ENCODE measurements around the gene NSG1. TPM values are rescaled to one million over a fixed set of nuclear protein-coding genes. Genes with fewer than 3 reads are reported as not detected.

The NSG1 gene
- polyA plus RNA-seq, 1 of the 3 experiments (the other 2 are of a cell fraction): 11.4 TPM

GRCh38 chr4:4438891-4439290, 52.0 kb downstream of the NSG1 start (continued):
- no peak for TF ChIP-seq PBX3 (IDR thresholded peaks at IDR 0.05)
- no peak for TF ChIP-seq SMC3 (IDR thresholded peaks at IDR 0.05; ENCODE audit: low read depth, low read length)
- no peak for TF ChIP-seq USF2 (IDR thresholded peaks at IDR 0.05; ENCODE audit: borderline replicate concordance, low read depth, low read length)
- TF ChIP-seq POLR2AphosphoS5 (IDR thresholded peaks at IDR 0.05; ENCODE audit: low read depth, low read length): no peak
- no peak for TF ChIP-seq MAX (IDR thresholded peaks at IDR 0.05; ENCODE audit: low read depth)
- no peak for TF ChIP-seq ZBTB33 (IDR thresholded peaks at IDR 0.05; ENCODE audit: borderline replicate concordance, low read depth)
- no peak for TF ChIP-seq NRF1 (IDR thresholded peaks at IDR 0.05; ENCODE audit: low read depth, low read length)
- no peak for TF ChIP-seq SIN3A (IDR thresholded peaks at IDR 0.05; ENCODE audit: borderline replicate concordance, low read depth, low read length)
- no peak for TF ChIP-seq GABPA (IDR thresholded peaks at IDR 0.05; ENCODE audit: low read depth)
- no peak for TF ChIP-seq EZH2phosphoT487 (IDR thresholded peaks at IDR 0.05; ENCODE audit: borderline replicate concordance, low read depth)
- TF ChIP-seq JUND (IDR thresholded peaks at IDR 0.05): no peak
- no peak for TF ChIP-seq TCF12 (IDR thresholded peaks at IDR 0.05)
- TF ChIP-seq NFIC (IDR thresholded peaks at IDR 0.05; ENCODE audit: borderline replicate concordance): no peak
- TF ChIP-seq RAD21 (IDR thresholded peaks at IDR 0.05; ENCODE audit: low read length): no peak

- Histone ChIP-seq H3K27ac (ENCODE audit: low read depth in 2 of 2, low read length in 1 of 2) (no peak overlapping the region), H3K27me3 (ENCODE audit: insufficient read depth) (no peaks in the 10 kb centered on the region), H3F3A (replicated peaks; ENCODE audit: insufficient read depth) (no peaks in the 10 kb centered on the region), H3K9me3 (no peaks in the 10 kb centered on the region), H3K4me2 (no peak overlapping the region), H3K9me2 (no peaks in the 10 kb centered on the region), H3K4me3 (ENCODE audit: low read depth in 2 of 2, low read length in 1 of 2) (no peak overlapping the region), H2AFZ (ENCODE audit: low read depth) (no peak overlapping the region), H3K9ac (no peak overlapping the region), H3K36me3 (replicated peaks in 1 of 2; ENCODE audit: control insufficient read depth in 1 of 2, insufficient read depth in 2 of 2, low read length in 1 of 2) (peaks cover 10 to 11% of the 10 kb centered on the region in 2 experiments), H3K79me2 (ENCODE audit: insufficient read depth) (no peaks in the 10 kb centered on the region), H4K20me1 (ENCODE audit: insufficient read depth) (no peaks in the 10 kb centered on the region), H3K4me1 (ENCODE audit: control insufficient read depth in 1 of 2, insufficient read depth in 2 of 2, low read depth in 1 of 2, low read length in 1 of 2) (peaks cover 0 to 5% of the 10 kb centered on the region in 2 experiments; a peak in 2 of 4 replicates)
- no peak for DNase-seq
- WGBS (ENCODE audit: low lambda C conversion rate): 85% methylated on average over 4 of the region's 4 CpGs
- ChIA-PET CTCF (interaction anchor here (1.3 to 2.5 kb wide), 3 partner anchors 8 to 55 kb away, joined by 4 to 13 read pairs (median 4); no protein-coding TSS in a partner anchor), POLR2A (no interaction called here)
- TF ChIP-seq IRF3 (IDR thresholded peaks at IDR 0.05; ENCODE audit: low read depth, low read length): no peak
- no peak for TF ChIP-seq EZH2phosphoT487 (IDR thresholded peaks at IDR 0.05; ENCODE audit: borderline replicate concordance, low read depth)
- TF ChIP-seq RXRA (IDR thresholded peaks at IDR 0.05; ENCODE audit: borderline replicate concordance, low read depth): no peak
- TF ChIP-seq USF2 (IDR thresholded peaks at IDR 0.05; ENCODE audit: borderline replicate concordance, low read depth, low read length): no peak
- no peak for TF ChIP-seq YY1 (IDR thresholded peaks at IDR 0.05; ENCODE audit: low read depth)
- TF ChIP-seq JUND (IDR thresholded peaks at IDR 0.05): no peak
- TF ChIP-seq TAF1 (IDR thresholded peaks at IDR 0.05; ENCODE audit: borderline replicate concordance, low read depth, low read length): no peak
- TF ChIP-seq SIN3A (IDR thresholded peaks at IDR 0.05; ENCODE audit: borderline replicate concordance, low read depth, low read length): no peak
- TF ChIP-seq USF1 (IDR thresholded peaks at IDR 0.05; ENCODE audit: borderline replicate concordance, low read depth): no peak
- TF ChIP-seq ZBTB33 (IDR thresholded peaks at IDR 0.05; ENCODE audit: borderline replicate concordance, low read depth): no peak
- no peak for TF ChIP-seq TCF12 (IDR thresholded peaks at IDR 0.05)
- no peak for TF ChIP-seq NFIC (IDR thresholded peaks at IDR 0.05; ENCODE audit: borderline replicate concordance)
- TF ChIP-seq FOXM1 (IDR thresholded peaks at IDR 0.05; ENCODE audit: low read depth): no peak
These were observed 52.9 kb downstream of the NSG1 start for GRCh38 chr4:4439782-4440181.
